DMS79 (cell line): ENCODE data around the gene SGMS1.
A peak's percentile ranks its signal among the peaks of the same experiment; 100 is the strongest.
"Not testable (repeated sequence)": the region's sequence is repeated elsewhere in the genome, so short reads cannot be mapped to it uniquely, and the experiment has no call there.

Source experiments
- DNase-seq: peaks from one replicate; lab custom pipeline; 2025; lab: John Stamatoyannopoulos, UW

The SGMS1 gene

GRCh38 chr10:50508315-50509051, 115.3 kb downstream of the SGMS1 start:
- DNase-seq: no peak

GRCh38 chr10:50506861-50507573, 116.7 kb downstream of the SGMS1 start:
- DNase-seq: no peak

GRCh38 chr10:50504389-50504788, 119.4 kb downstream of the SGMS1 start:
- DNase-seq: no peak

- no peak for DNase-seq
These were observed 120.0 kb downstream of the SGMS1 start for GRCh38 chr10:50503661-50504320.

- not testable (repeated sequence) for DNase-seq
These were observed 120.6 kb downstream of the SGMS1 start for GRCh38 chr10:50503156-50503555.

GRCh38 chr10:50501924-50502452, 121.8 kb downstream of the SGMS1 start:
- no peak for DNase-seq

GRCh38 chr10:50501478-50501877, 122.3 kb downstream of the SGMS1 start:
- DNase-seq: no peak

- DNase-seq: no peak
These were observed 125.3 kb downstream of the SGMS1 start for GRCh38 chr10:50498465-50498864.

- DNase-seq: no peak
These were observed 126.0 kb downstream of the SGMS1 start for GRCh38 chr10:50497758-50498157.

GRCh38 chr10:50496228-50496627, 127.5 kb downstream of the SGMS1 start:
- no peak for DNase-seq

GRCh38 chr10:50490241-50490640, 133.5 kb downstream of the SGMS1 start:
- no peak for DNase-seq

- DNase-seq: not testable (repeated sequence)
These were observed 139.2 kb downstream of the SGMS1 start for GRCh38 chr10:50484550-50484949.

GRCh38 chr10:50480054-50481007, 143.4 kb downstream of the SGMS1 start:
- DNase-seq: no peak

GRCh38 chr10:50477287-50478203, 146.2 kb downstream of the SGMS1 start:
- DNase-seq: no peak

GRCh38 chr10:50473756-50474155, 150.0 kb downstream of the SGMS1 start:
- no peak for DNase-seq

GRCh38 chr10:50472914-50473313, 150.8 kb downstream of the SGMS1 start:
- no peak for DNase-seq

- no peak for DNase-seq
These were observed 152.2 kb downstream of the SGMS1 start for GRCh38 chr10:50471583-50471975.

- peak; percentile 67 for DNase-seq
These were observed 152.8 kb downstream of the SGMS1 start for GRCh38 chr10:50470798-50471582.

- DNase-seq: no peak
These were observed 153.4 kb downstream of the SGMS1 start for GRCh38 chr10:50470345-50470744.

GRCh38 chr10:50469778-50470193, 154.0 kb downstream of the SGMS1 start:
- no peak for DNase-seq
